Adrenal gland (tissue), 12 donors: ENCODE measurements around the gene MACROD2. TPM values are rescaled to one million over a fixed set of nuclear protein-coding genes. Genes with fewer than 3 reads are reported as not detected.

Experiments
- DNase-seq, 7 donors: peaks; one replicate each; pipeline ENCODE4 v3.0.0-alpha.2; 2019 to 2020
- H3K27ac ChIP-seq, 5 donors: fragments of 200-600 bp; sonication (generic) in 4 of 5; 1 replicate in 3 of 5; 2 replicates in 2 of 5; pipeline versions ENCODE4 v1.5.1 to v1.8.0; 2016 to 2020; ENCODE audit warnings: mild to moderate bottlenecking in 1 of 5
- H3K27me3 ChIP-seq: fragments of 200-600 bp; 2 replicates; pipeline ENCODE4 v1.8.0; 2021
- H3K36me3 ChIP-seq, 2 donors: fragments of 200-600 bp; replicated peaks in 1 of 2; 1 replicate in 1 of 2; 2 replicates in 1 of 2; pipeline versions ENCODE4 v1.5.1 to v1.8.0; 2018 to 2022
- H3K4me1 ChIP-seq, 2 donors: fragments of 200-600 bp; replicated peaks in 1 of 2; 1 replicate in 1 of 2; 2 replicates in 1 of 2; pipeline versions ENCODE4 v1.5.1 to v1.8.0; 2018 to 2021
- H3K4me3 ChIP-seq, 4 donors: fragments of 200-600 bp; sonication (generic) in 3 of 4; one replicate each; pipeline ENCODE4 v1.5.1; 2016 to 2018
- H3K9me3 ChIP-seq, 3 donors: fragments of 200-600 bp; sonication (generic) in 1 of 3; replicated peaks in 1 of 3; 1 replicate in 2 of 3; 2 replicates in 1 of 3; pipeline versions ENCODE4 v1.5.1 to v1.8.0; 2016 to 2021
- CTCF ChIP-seq, 6 experiments: fragments of 450-650 bp in 4 of 6; fragments of 200-600 bp in 2 of 6; sonication (generic) in 1 of 6; IDR thresholded peaks; 1 replicate in 5 of 6; 2 replicates in 1 of 6; pipeline versions ENCODE4 v1.5.1 to v1.8.0; 2016 to 2021; ENCODE audit warnings: antibody characterized with exemption in 6 of 6, mild to moderate bottlenecking in 2 of 6, moderate library complexity in 1 of 6
- POLR2A ChIP-seq, 2 donors: fragments of 450-650 bp; IDR thresholded peaks; one replicate each; pipeline ENCODE4 v1.6.1; 2017; ENCODE audit warnings: antibody characterized with exemption in 2 of 2, mild to moderate bottlenecking in 2 of 2, moderate library complexity in 1 of 2
- WGBS, 4 donors: extraction: QIAGEN DNeasy Blood & Tissue Kit in 2 of 4; methylation state at CpG; one replicate each; pipeline versions ENCODE4 v1.1.5 to v1.1.7; 2013 to 2017; 5-methylcytosine and 5-hydroxymethylcytosine counted together
- intact Hi-C, 2 donors: fragments of 100-400 bp; cut with DNase I; formaldehyde crosslinking; loops; one replicate each; pipeline versions ENCODE4 v1.14.1 to v1.15.0; 2022 to 2023
- polyA plus RNA-seq, 3 donors: library from polyadenylated mRNA; stranded (reverse); fragments of 200-250 nt in 2 of 3; fragments of 350-450 nt in 1 of 3; fragmentation: Illumina TruSeq in 1 of 3; extraction: RNeasy Lipid Tissue Mini Kit (QIAGEN cat#74804) in 1 of 3; gene quantifications; one replicate each; pipeline ENCODE4 v1.2.3, GENCODE V29; 2013 to 2014
- total RNA-seq, 9 donors: library from RNA; depleted of rRNA in 4 of 9; stranded (reverse); fragments of >200 nt in 4 of 9; fragments of 120-200 nt in 1 of 9; fragmentation: NEBNext Ultra II Directional in 1 of 9; extraction: Animal tissue kit (Norgen Biotek cat#: 25700) in 1 of 9; gene quantifications; one replicate each; pipeline versions ENCODE4 v1.1.0 to v1.2.4, GENCODE V29; 2013 to 2023
- donor health status: healthy with polysubstance abuse.
- donor health status: Bipolar disorder and iron deficiency.
- donor health status: DM: yes; HTN: yes; CAD: no.
- donor health status: DM: no; HTN: no; CAD: no.
- donor health status: DM: no; HTN: no; CAD: no.
- donor health status: DM: yes; HTN: yes; CAD: no.

MACROD2 gene
- total and polyA plus RNA-seq, 12 donors, result 1.1 to 21.2 (median 6.4) TPM

- TF ChIP-seq CTCF (IDR thresholded peaks at IDR 0.05) (no peak), POLR2A (IDR thresholded peaks at IDR 0.05) (no peak)
- Histone ChIP-seq H3K27me3 (no peaks in the 10 kb centered on the region), H3K27ac (no peak overlapping the region), H3K9me3 (no peaks in the 10 kb centered on the region), H3K36me3 (no peaks in the 10 kb centered on the region), H3K4me1 (no peaks in the 10 kb centered on the region), H3K4me3 (no peak overlapping the region)
- 62 to 68% (median 66%) methylated on average over 3 of the region's 3 CpGs for WGBS, 4 donors
- no peak for DNase-seq
- intact Hi-C loops, result no loop called here
These were observed 821.8 kb downstream of the MACROD2 start for GRCh38 chr20:14817101-14817500.

- Histone ChIP-seq H3K4me1 (no peaks in the 10 kb centered on the region), H3K27ac (no peak overlapping the region), H3K4me3 (no peak overlapping the region), H3K36me3 (no peaks in the 10 kb centered on the region), H3K27me3 (no peaks in the 10 kb centered on the region), H3K9me3 (no peaks in the 10 kb centered on the region)
- intact Hi-C loops, result no loop called here
- 93 to 98% (median 95%) methylated on average over 9 of the region's 9 CpGs for WGBS, 4 donors
- DNase-seq, result no peak
- TF ChIP-seq CTCF (IDR thresholded peaks at IDR 0.05), result no peak
- no peak for TF ChIP-seq POLR2A (IDR thresholded peaks at IDR 0.05)
These were observed 825.5 kb downstream of the MACROD2 start for GRCh38 chr20:14820771-14821170.

- intact Hi-C loops, result no loop called here
- H3K4me1 ChIP-seq, result no peaks in the 10 kb centered on the region
- WGBS, 4 donors, result 77 to 80% (median 78%) methylated on average over 3 of the region's 3 CpGs
- H3K9me3 ChIP-seq, result no peaks in the 10 kb centered on the region
- H3K27me3 ChIP-seq, result no peaks in the 10 kb centered on the region
- no peak overlapping the region for H3K4me3 ChIP-seq
- no peaks in the 10 kb centered on the region for H3K36me3 ChIP-seq
- DNase-seq, result no peak
- H3K27ac ChIP-seq, result no peak overlapping the region
- no peak for TF ChIP-seq CTCF (IDR thresholded peaks at IDR 0.05)
- TF ChIP-seq POLR2A (IDR thresholded peaks at IDR 0.05), result no peak
These were observed 825.9 kb downstream of the MACROD2 start for GRCh38 chr20:14821251-14821650.

- Histone ChIP-seq H3K27me3 (no peaks in the 10 kb centered on the region), H3K4me1 (no peaks in the 10 kb centered on the region), H3K9me3 (no peaks in the 10 kb centered on the region), H3K36me3 (no peaks in the 10 kb centered on the region), H3K27ac (no peak overlapping the region), H3K4me3 (no peak overlapping the region)
- TF ChIP-seq POLR2A (IDR thresholded peaks at IDR 0.05) (no peak), CTCF (IDR thresholded peaks at IDR 0.05) (no peak)
- DNase-seq, result no peak
- intact Hi-C loops, result no loop called here
- 85 to 90% (median 87%) methylated on average over 4 of the region's 4 CpGs for WGBS, 4 donors
These were observed 829.7 kb downstream of the MACROD2 start for GRCh38 chr20:14824996-14825395.
